Left kidney (tissue), 2 donors: Measurements from ENCODE around the gene PLG. TPM values are rescaled to one million over a fixed set of nuclear protein-coding genes. Genes with fewer than 3 reads are reported as not detected.
"Not testable (repeated sequence)": the region's sequence is repeated elsewhere in the genome, so short reads cannot be mapped to it uniquely, and the experiment has no call there.

Experiments used
- DNase-seq: peaks from one replicate; pipeline ENCODE4 v3.0.0-alpha.2; 2013
- polyA plus RNA-seq: library from polyadenylated mRNA; unstranded; fragments of 120-200 nt; gene quantifications from one replicate; pipeline ENCODE4 v1.2.1, GENCODE V29; 2013; ENCODE audit not compliant: insufficient read length

The PLG gene
- polyA plus RNA-seq, 1 donor = 8.7 TPM

- DNase-seq = no peak
Measured at GRCh38 chr6:160775792-160776580, 73.9 kb downstream of the PLG start.

GRCh38 chr6:160779095-160779494, 77.1 kb downstream of the PLG start:
- DNase-seq = not testable (repeated sequence)

- DNase-seq = not testable (repeated sequence)
Measured at GRCh38 chr6:160780656-160781055, 78.6 kb downstream of the PLG start.

- DNase-seq = no peak
Measured at GRCh38 chr6:160781298-160781697, 79.3 kb downstream of the PLG start.

- DNase-seq = no peak
Measured at GRCh38 chr6:160782228-160782627, 80.2 kb downstream of the PLG start.

GRCh38 chr6:160783741-160784140, 81.7 kb downstream of the PLG start:
- DNase-seq = no peak

GRCh38 chr6:160788126-160788525, 86.1 kb downstream of the PLG start:
- not testable (repeated sequence) for DNase-seq

- DNase-seq = no peak
Measured at GRCh38 chr6:160788806-160789205, 86.8 kb downstream of the PLG start.

- DNase-seq = no peak
Measured at GRCh38 chr6:160789263-160790027, 87.4 kb downstream of the PLG start.

GRCh38 chr6:160790028-160790792, 88.2 kb downstream of the PLG start:
- DNase-seq = no peak

GRCh38 chr6:160791459-160791858, 89.4 kb downstream of the PLG start:
- DNase-seq = no peak

- no peak for DNase-seq
Measured at GRCh38 chr6:160791981-160792418, 90.0 kb downstream of the PLG start.

GRCh38 chr6:160792708-160793107, 90.7 kb downstream of the PLG start:
- DNase-seq = no peak

- no peak for DNase-seq
Measured at GRCh38 chr6:160793652-160794051, 91.6 kb downstream of the PLG start.

GRCh38 chr6:160795721-160796120, 93.7 kb downstream of the PLG start:
- no peak for DNase-seq

GRCh38 chr6:160798625-160799024, 96.6 kb downstream of the PLG start:
- DNase-seq = no peak

- DNase-seq = no peak
Measured at GRCh38 chr6:160799801-160800506, 97.9 kb downstream of the PLG start.

- no peak for DNase-seq
Measured at GRCh38 chr6:160801418-160801817, 99.4 kb downstream of the PLG start.

GRCh38 chr6:160802049-160802448, 100.0 kb downstream of the PLG start:
- DNase-seq = not testable (repeated sequence)
